GM18499 (cell line): ENCODE results near the gene ABI1.
"Not testable (repeated sequence)": the region's sequence is repeated elsewhere in the genome, so short reads cannot be mapped to it uniquely, and the experiment has no call there.

ENCODE experiments used
- ATAC-seq: cut with Tn5 transposase; IDR thresholded peaks from one replicate; pipeline ENCODE4 v1.9.1; 2021; ENCODE audit warnings: moderate number of reproducible peaks; ENCODE audit not compliant: insufficient read depth, unreplicated experiment

ABI1 gene

DNA sequence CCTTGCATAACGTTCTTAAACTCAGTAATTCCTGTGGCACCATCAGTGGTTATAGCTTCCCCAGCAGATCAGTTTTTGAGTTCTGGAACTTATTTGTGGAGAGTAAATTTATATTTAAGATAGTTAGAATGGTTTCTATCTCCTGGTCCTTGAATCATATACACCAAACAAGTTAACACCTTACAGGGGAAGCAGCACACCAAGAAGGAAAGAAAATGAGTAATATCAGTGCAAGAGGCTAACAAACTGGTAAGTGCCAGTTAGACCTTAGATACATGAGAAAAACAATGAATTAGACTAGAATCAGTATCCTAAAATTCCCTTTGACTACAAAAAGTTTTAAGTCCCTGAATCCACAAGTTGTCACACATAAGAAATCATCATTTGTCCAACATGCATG lies 54.2 kb downstream of the ABI1 start:
- no peak for ATAC-seq

DNA sequence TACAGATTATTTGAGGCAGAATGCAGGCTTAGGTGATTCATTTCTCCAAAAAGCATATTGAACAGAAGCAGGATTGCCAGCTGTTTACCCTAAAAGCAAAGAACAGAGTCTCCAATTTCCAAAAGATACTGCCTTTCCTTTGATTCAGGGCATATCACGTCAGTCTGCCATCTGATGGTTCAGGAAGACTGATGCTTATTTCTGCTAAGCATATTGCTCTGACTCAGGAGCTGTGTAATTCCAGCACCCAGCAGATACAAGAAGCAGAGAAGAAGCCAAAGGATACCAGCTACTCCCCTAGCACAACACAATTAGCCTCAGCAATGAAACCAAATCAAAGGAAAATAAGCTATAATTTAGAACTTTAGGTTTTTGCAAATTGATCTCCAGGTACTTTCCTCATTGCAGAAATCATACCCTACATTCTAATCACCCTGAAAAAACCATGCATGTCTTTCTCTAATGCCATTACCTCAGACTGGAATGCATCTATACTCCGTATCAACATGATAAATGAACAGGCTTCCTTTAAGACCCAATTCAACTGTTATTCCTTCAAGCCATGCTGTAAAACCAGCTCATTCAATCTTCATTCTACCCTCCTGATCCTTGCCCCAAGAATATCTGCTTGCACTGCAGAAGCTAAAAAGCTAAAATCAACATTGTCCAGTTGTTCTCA lies 55.1 kb downstream of the ABI1 start:
- ATAC-seq = no peak

DNA sequence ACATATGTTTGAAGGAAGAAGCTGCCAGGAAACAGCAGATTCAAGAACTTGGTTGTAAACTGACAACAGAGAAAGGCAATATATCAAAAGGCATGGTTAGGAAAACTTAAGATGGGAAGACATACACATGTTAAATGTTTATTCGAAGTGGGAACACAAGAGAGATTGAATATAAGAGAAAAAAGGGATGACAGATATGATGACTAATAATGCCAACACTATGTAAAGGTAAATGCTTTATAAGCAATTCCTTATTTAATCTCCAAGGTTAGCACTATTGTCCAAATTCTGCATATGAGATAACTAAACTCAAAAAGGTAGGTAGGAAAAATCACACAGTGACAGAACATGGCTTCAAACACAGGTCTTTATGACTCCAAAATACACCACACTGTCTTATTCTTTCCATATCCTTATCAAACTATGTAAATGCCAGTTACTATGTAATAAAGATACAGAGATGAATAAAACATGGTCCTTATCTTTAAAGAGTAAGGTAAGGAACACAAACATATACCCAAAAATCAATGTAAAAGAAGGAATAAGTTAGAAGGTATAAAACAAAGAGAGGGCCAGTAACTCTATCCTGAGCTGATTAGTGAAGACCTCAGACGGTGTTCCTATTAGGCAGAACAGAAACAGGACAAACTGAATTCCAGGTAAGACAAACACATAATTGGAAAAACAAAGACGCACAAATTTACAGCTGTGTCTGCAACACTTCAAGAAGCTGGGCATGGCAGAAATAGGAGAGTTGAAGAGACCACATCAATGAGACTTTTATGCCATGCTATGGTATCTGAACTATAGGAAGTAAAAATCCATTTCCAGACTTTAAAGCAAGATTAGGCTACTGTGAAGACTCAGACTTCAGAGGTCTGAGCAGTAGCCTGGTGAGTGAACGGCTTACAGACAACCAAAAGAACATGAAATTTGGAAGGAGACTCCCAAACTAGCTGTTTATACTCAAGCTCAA lies 56.1 kb downstream of the ABI1 start:
- no peak for ATAC-seq

- no peak for ATAC-seq
Measured at GRCh38 chr10:26803849-26804248, 56.9 kb downstream of the ABI1 start.

- ATAC-seq = no peak
Measured at GRCh38 chr10:26802527-26802926, 58.2 kb downstream of the ABI1 start.

- no peak for ATAC-seq
Measured at GRCh38 chr10:26801831-26802230, 58.9 kb downstream of the ABI1 start.

- no peak for ATAC-seq
Measured at GRCh38 chr10:26801274-26801673, 59.5 kb downstream of the ABI1 start.

- ATAC-seq = no peak
Measured at GRCh38 chr10:26800468-26800867, 60.3 kb downstream of the ABI1 start.

- peak; percentile 60 for ATAC-seq
Measured at GRCh38 chr10:26799342-26799741, 61.4 kb downstream of the ABI1 start.

DNA sequence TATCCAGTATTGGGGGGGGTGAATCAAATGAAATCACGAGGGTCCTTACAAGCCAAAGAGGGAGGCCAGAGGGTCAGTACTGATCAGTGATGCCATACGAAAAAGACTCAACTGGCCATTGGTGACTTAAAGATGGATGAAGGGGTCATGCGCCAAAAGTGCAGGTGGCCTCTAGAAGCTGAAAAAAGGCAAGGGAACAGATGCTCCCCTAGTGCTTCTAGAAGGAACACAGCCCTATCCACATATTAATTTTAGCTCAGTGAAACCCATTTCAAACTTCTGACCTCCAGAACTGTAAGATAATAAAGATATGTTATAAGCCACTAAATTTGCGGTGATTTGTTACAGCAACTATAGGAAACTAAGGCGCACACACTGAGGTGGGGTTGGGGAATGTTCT lies 62.5 kb downstream of the ABI1 start:
- no peak for ATAC-seq

GRCh38 chr10:26797340-26797739 lies 63.4 kb downstream of the ABI1 start:
- ATAC-seq = no peak

GRCh38 chr10:26792758-26793495 lies 67.8 kb downstream of the ABI1 start:
- no peak for ATAC-seq

- no peak for ATAC-seq
Measured at GRCh38 chr10:26790221-26790995, 70.3 kb downstream of the ABI1 start.

GRCh38 chr10:26789779-26790178 lies 71.0 kb downstream of the ABI1 start:
- not testable (repeated sequence) for ATAC-seq

- no peak for ATAC-seq
Measured at GRCh38 chr10:26787362-26787761, 73.4 kb downstream of the ABI1 start.

GRCh38 chr10:26781797-26782196 lies 79.0 kb downstream of the ABI1 start:
- no peak for ATAC-seq

DNA sequence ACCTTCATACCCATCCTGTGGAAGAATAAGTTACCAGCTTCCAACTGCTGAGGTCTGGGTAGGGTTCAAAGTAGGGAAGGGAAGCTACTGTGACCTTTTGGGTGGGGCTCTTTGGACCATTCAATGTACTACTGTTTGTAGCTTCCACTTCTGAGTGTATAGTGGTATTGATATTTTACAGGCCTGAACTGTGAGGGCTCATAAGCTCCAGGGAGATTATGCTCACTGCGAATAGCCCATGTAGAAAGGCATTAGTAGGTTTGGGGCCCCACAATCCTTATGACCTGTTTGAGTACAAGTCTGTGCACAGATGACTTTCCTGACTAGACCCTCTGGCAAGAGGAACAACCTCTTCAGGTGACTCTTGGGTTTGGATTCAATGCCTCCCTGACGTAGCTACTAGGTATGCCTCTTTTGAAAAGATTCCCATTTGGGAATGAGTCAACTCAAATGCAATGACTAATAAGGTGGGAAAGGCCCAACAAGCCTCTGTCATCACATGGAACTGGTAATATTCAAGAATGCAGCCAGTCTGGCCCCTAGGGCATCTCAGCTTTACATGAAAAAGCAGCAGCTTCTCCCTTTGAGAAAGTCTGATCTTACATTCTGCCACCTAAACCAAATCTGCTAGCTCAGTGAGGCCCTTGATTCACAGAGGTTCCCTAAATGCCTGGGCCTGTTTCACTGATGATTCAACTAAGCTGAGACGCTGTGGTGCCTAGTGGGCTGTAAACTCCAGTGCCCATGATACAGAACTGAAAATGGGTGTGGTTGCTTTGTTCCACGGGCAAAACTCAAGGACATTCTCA lies 79.8 kb downstream of the ABI1 start:
- peak; percentile 59 for ATAC-seq

- no peak for ATAC-seq
Measured at GRCh38 chr10:26780106-26780792, 80.5 kb downstream of the ABI1 start.
